ENCODE data around the gene ARHGAP44. TPM values are rescaled to one million over a fixed set of nuclear protein-coding genes. Genes with fewer than 3 reads are reported as not detected.

The ARHGAP44 gene
- total and polyA plus RNA-seq, 2 of the 13 experiments (the other 11 are each of a cell fraction or from before 2014, with no cell fraction given), result 0.79 to 3.1 TPM

DNA sequence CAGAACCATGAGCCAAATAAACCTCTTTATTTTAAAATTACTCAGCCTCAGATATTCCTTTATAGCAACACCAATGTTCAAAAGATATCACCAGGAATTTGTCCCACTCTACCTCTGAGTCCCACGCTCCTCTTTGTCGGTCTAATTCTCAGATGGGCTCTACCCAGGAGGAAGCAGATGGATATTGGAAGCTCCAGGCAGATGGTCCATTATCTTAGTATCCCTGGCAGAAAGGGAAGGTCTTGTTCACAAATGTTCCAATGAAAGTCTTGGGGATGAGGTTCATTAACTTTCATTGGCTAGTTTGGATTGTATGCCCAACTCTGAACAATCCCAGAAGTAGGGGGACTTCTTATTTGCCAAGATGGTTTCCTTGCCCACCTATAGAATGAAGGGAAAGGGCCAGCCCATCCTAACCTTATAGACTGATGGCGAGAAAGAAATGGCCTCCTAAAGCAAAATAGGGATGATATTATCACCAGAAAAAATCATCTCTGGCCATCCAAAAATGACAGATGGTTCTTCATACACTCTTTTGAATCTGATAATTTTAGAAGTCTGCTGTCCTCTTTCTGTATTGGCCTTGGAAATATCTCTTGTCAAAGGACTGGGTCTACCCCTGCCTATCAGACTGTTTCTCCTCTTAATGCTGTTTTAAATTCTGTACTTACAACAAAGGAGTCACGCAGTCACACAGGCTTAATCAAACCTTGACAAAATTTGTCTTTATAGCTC, 249.8 kb downstream of the ARHGAP44 start:
- Histone ChIP-seq H3K4me1 (ENCODE audit: insufficient read depth, low read length) (0 out of 2 replicates have a peak, but pooled peaks cover 3% of the 10 kb centered on the region), H4K20me1 (ENCODE audit: insufficient read depth, low read length) (no peaks in the 10 kb centered on the region), H3K36me3 (replicated peaks in 1 of 2; ENCODE audit: control insufficient read depth in 1 of 2, insufficient read depth in 2 of 2, low read length in 2 of 2) (no peaks in the 10 kb centered on the region), H3K27me3 (ENCODE audit: control insufficient read depth in 1 of 2, insufficient read depth in 2 of 2, low read length in 2 of 2) (peaks cover 0 to 5% of the 10 kb centered on the region in 2 experiments; a peak in 1 of 5 replicates), H2AFZ (ENCODE audit: low read length) (no peak overlapping the region), H3K4me2 (ENCODE audit: low read depth, low read length) (no peak overlapping the region), H3K9ac (ENCODE audit: insufficient read depth, low read depth, low read length) (no peak overlapping the region), H3K4me3 (replicated peaks in 1 of 3; ENCODE audit: insufficient read depth in 1 of 3, low read depth in 2 of 3, low read length in 3 of 3) (no peak overlapping the region), H3K9me3 (ENCODE audit: low read length) (peaks cover 14% of the 10 kb centered on the region), H3K79me2 (ENCODE audit: insufficient read depth, low read length) (no peaks in the 10 kb centered on the region), H3K27ac (ENCODE audit: extremely low read length, insufficient read depth, low read length) (no peak overlapping the region)
- no peak for DNase-seq (ENCODE audit: low spot score)
- 3% methylated on average over 4 of the region's 4 CpGs for WGBS (ENCODE audit: low lambda C conversion rate)
- POLR2A ChIA-PET, result no interaction called here
- intact Hi-C loops (cut with micrococcal nuclease; ENCODE audit: unreplicated experiment), result loop anchor here (10.0 kb wide), 1 partner anchor 56 kb away; no protein-coding TSS in a partner anchor
- TF ChIP-seq ZNF556 (CRISPR knock-in tag; IDR thresholded peaks at IDR 0.05; ENCODE audit: borderline replicate concordance) (no peak), NRL (CRISPR knock-in tag; IDR thresholded peaks at IDR 0.05; ENCODE audit: borderline replicate concordance) (no peak)
- ATAC-seq, result no peak
- FAIRE-seq, result no peak
- in situ Hi-C loops (cut with HindIII; ENCODE audit: extremely low pct_ligation_motif_present, low pct_unique_long_range_greater_than_20kb), result no loop called here
- BruUV-seq (replicated peaks), result no TSS peak
- CTCF ChIA-PET (ENCODE audit: low intra/inter-chr PET ratio, low total read pairs), result no interaction called here

MicroRNAs within 50 kb of the gene (microRNA counts, 767-probe panel; counts per million panel counts)
- not detected for microRNA hsa-miR-1269b

Small RNAs within 50 kb of the gene (microRNA-seq; reads per million reads assigned to microRNA genes)
- gene MIR1269B, result not detected

Small RNAs within 50 kb of the gene (small RNA-seq; reads per million reads assigned to genes)
- 0 reads per million in 3 experiments for gene MIR1269B (ENCODE audit: insufficient read depth in 2 of 3, insufficient read length in 3 of 3, low read depth in 2 of 3, low replicate concordance in 1 of 3)

Other genes starting within 250 kb of the ARHGAP44 start
- gene MYOCD, start 123.6 kb upstream of the ARHGAP44 start, total RNA-seq (2016; rRNA removed; fragmentation: Illumina TruSeq; extraction: Trizol), result not detected in 2 replicates
- not detected in 2 replicates for gene MYOCD, start 123.6 kb upstream of the ARHGAP44 start, polyA plus RNA-seq (2011; rRNA removed)
- gene ELAC2, start 228.5 kb downstream of the ARHGAP44 start, total RNA-seq (2016; rRNA removed; fragmentation: Illumina TruSeq; extraction: Trizol), result 42.9 and 50.4 TPM in 2 replicates
- gene ELAC2, start 228.5 kb downstream of the ARHGAP44 start, polyA plus RNA-seq (2011; rRNA removed), result 35.6 and 45.1 TPM in 2 replicates

Data from HepG2 (cell line).